HG02970 (cell line): ENCODE results near the gene NDOR1.
A peak's percentile ranks its signal among the peaks of the same experiment; 100 is the strongest.

Experiments
- ATAC-seq: cut with Tn5 transposase; IDR thresholded peaks from one replicate; pipeline ENCODE4 v1.9.1; 2021; ENCODE audit warnings: mild to moderate bottlenecking, moderate library complexity, moderate number of reproducible peaks; ENCODE audit not compliant: unreplicated experiment, low FRiP score

Gene NDOR1

GRCh38 chr9:137205126-137206069 lies at the start of gene NDOR1, which contains the start of gene TMEM203:
Gene NDOR1 (plus strand): TSS chr9:137205700. CDS start chr9:137205778, 78 bp downstream.
Gene TMEM203 (minus strand): TSS chr9:137205648. CDS start chr9:137205414, 234 bp downstream.
- ATAC-seq: peak; percentile 49

- ATAC-seq: no peak
These were observed 48.7 kb upstream of the NDOR1 start for GRCh38 chr9:137156567-137157375.

GRCh38 chr9:137157618-137158415 lies 47.7 kb upstream of the NDOR1 start:
- ATAC-seq: no peak

GRCh38 chr9:137158625-137159024 lies 46.9 kb upstream of the NDOR1 start:
- ATAC-seq: no peak

- ATAC-seq: no peak
These were observed 46.1 kb upstream of the NDOR1 start for GRCh38 chr9:137159105-137160053.

GRCh38 chr9:137160054-137160425 lies 45.5 kb upstream of the NDOR1 start:
- no peak for ATAC-seq

GRCh38 chr9:137160716-137161557 lies 44.6 kb upstream of the NDOR1 start:
- ATAC-seq: no peak

- no peak for ATAC-seq
These were observed 43.7 kb upstream of the NDOR1 start for GRCh38 chr9:137161558-137162486.

- no peak for ATAC-seq
These were observed 42.8 kb upstream of the NDOR1 start for GRCh38 chr9:137162505-137163364.

- ATAC-seq: no peak
These were observed 42.2 kb upstream of the NDOR1 start for GRCh38 chr9:137163365-137163715.

- ATAC-seq: no peak
These were observed 41.7 kb upstream of the NDOR1 start for GRCh38 chr9:137163805-137164204.

- no peak for ATAC-seq
These were observed 40.9 kb upstream of the NDOR1 start for GRCh38 chr9:137164370-137165249.

- ATAC-seq: no peak
These were observed 40.2 kb upstream of the NDOR1 start for GRCh38 chr9:137165250-137165836.

- no peak for ATAC-seq
These were observed 38.9 kb upstream of the NDOR1 start for GRCh38 chr9:137166380-137167229.
